Mesothelial cell of epicardium (in vitro differentiated cells): ENCODE results near the gene HBA2. TPM values are rescaled to one million over a fixed set of nuclear protein-coding genes. Genes with fewer than 3 reads are reported as not detected.
"Not testable (repeated sequence)": the region's sequence is repeated elsewhere in the genome, so short reads cannot be mapped to it uniquely, and the experiment has no call there.

Experiments
- DNase-seq, 2 experiments: peaks; one replicate each; pipeline ENCODE4 v3.0.0; 2021; ENCODE audit warnings: low spot score in 2 of 2; ENCODE audit not compliant: unreplicated experiment in 2 of 2
- H3K27ac Mint-ChIP-seq: 2 replicates; pipeline ENCODE4 v1.8.0; 2021; ENCODE audit warnings: mixed read lengths
- H3K27me3 Mint-ChIP-seq: 2 replicates; pipeline ENCODE4 v1.8.0; 2021; ENCODE audit warnings: low read depth, mixed read lengths
- H3K36me3 Mint-ChIP-seq: 2 replicates; pipeline ENCODE4 v1.8.0; 2021; ENCODE audit warnings: mixed read lengths
- H3K4me1 Mint-ChIP-seq: 2 replicates; pipeline ENCODE4 v1.8.0; 2021; ENCODE audit warnings: mixed read lengths
- H3K4me3 Mint-ChIP-seq: 2 replicates; pipeline ENCODE4 v1.8.0; 2021; ENCODE audit warnings: mild to moderate bottlenecking, moderate library complexity, mixed read lengths
- H3K9me3 Mint-ChIP-seq: 2 replicates; pipeline ENCODE4 v1.8.0; 2021; ENCODE audit warnings: mixed read lengths
- total RNA-seq: library from RNA; stranded (reverse); gene quantifications from 3 replicates; pipeline ENCODE4 v1.2.1, GENCODE V29; 2021
- TF ChIP-seq, protein P1 (sequence below): fragments of 200-600 bp; sonication (generic); IDR thresholded peaks from one replicate; pipeline ENCODE4 v1.5.0; 2021; ENCODE audit warnings: antibody characterized with exemption; ENCODE audit not compliant: unreplicated experiment

The HBA2 gene
- total RNA-seq, 1 donor from 2014 or later, result not detected

DNA sequence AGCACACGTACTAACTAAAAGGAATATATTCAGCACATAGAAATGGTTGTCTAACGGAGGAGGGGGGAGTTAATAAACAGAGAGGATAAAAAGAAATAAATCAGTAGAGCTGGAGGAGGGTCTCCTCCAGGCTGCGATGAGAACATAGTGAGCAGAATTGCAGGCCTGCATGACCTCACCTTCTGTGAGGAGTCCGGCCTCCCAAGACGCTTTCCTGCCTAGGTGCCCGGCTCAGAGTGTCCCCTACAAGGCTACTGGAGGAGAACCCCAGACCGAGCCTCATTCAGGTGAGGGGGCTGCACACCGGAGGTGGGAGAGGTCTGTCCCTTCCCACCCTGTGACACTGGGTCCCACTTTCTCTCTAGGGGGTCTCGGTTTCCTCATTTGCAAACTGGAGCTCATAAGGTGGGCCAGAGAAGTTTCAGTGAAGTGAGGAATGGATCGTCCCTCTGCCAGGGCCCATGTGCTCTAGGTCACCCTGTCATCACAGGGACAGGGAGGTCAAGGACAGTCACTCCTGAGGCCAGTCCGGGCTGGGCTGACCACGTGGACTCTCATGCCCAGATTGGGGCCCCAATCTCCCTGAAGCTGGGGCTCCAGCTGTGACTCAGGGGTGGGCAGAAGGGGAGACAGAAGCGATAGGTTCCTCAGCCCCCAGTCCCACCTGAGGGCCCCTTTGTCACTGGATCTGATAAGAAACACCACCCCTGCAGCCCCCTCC lies 10.2 kb upstream of the HBA2 start:
- Mint-ChIP-seq H3K27me3 (peaks cover 72% of the 10 kb centered on the region), H3K4me3 (no peak overlapping the region), H3K27ac (no peak overlapping the region), H3K4me1 (no peaks in the 10 kb centered on the region), H3K9me3 (no peaks in the 10 kb centered on the region), H3K36me3 (no peaks in the 10 kb centered on the region)
- no peak for DNase-seq
- TF ChIP-seq, protein P1, sequence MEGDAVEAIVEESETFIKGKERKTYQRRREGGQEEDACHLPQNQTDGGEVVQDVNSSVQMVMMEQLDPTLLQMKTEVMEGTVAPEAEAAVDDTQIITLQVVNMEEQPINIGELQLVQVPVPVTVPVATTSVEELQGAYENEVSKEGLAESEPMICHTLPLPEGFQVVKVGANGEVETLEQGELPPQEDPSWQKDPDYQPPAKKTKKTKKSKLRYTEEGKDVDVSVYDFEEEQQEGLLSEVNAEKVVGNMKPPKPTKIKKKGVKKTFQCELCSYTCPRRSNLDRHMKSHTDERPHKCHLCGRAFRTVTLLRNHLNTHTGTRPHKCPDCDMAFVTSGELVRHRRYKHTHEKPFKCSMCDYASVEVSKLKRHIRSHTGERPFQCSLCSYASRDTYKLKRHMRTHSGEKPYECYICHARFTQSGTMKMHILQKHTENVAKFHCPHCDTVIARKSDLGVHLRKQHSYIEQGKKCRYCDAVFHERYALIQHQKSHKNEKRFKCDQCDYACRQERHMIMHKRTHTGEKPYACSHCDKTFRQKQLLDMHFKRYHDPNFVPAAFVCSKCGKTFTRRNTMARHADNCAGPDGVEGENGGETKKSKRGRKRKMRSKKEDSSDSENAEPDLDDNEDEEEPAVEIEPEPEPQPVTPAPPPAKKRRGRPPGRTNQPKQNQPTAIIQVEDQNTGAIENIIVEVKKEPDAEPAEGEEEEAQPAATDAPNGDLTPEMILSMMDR, result no peak

DNA sequence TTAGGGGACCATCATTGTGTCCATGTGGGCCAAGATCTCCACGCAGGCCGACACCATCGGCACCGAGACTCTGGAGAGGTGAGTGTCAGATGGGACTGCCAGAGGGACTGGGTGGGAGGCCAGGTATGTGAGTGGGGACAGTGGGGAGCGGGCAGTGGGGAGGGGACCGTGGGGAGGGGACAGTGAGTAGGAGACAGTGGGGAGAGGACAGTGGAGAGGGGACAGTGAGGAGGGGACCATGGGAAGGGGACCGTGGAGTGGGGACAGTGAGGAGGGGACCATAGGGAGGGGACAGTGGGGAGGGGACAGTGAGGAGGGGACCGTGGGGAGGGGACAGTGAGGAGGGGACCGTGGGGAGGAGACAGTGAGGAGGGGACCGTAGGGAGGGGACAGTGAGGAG lies 9.5 kb upstream of the HBA2 start:
- peaks cover 72% of the 10 kb centered on the region for H3K27me3 Mint-ChIP-seq
- not testable (repeated sequence) for H3K36me3 Mint-ChIP-seq, H3K4me3 Mint-ChIP-seq, H3K4me1 Mint-ChIP-seq, DNase-seq, H3K9me3 Mint-ChIP-seq, H3K27ac Mint-ChIP-seq

DNA sequence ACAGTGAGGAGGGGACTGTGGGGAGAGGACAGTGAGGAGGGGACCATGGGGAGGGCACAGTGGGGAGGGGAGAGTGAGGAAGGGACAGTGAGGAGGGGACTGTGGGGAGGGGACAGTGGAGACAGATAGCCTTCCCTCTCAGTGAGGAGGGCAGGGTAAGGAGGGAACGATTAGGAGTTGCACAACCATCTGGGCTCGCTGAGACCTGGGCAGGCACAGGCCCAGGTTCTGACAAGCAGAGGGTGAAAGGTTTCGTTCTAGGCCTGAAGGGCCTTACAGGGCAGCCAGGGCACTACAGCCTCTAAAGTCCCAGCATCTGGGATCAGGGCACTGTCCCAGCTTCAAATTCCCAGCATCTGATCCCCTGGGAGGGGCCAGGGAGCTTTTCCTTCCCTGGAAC lies 9.0 kb upstream of the HBA2 start:
- H3K4me3 Mint-ChIP-seq, H3K9me3 Mint-ChIP-seq, H3K4me1 Mint-ChIP-seq, H3K27ac Mint-ChIP-seq, H3K36me3 Mint-ChIP-seq, DNase-seq: not testable (repeated sequence)
- H3K27me3 Mint-ChIP-seq, result peaks cover 74% of the 10 kb centered on the region

DNA sequence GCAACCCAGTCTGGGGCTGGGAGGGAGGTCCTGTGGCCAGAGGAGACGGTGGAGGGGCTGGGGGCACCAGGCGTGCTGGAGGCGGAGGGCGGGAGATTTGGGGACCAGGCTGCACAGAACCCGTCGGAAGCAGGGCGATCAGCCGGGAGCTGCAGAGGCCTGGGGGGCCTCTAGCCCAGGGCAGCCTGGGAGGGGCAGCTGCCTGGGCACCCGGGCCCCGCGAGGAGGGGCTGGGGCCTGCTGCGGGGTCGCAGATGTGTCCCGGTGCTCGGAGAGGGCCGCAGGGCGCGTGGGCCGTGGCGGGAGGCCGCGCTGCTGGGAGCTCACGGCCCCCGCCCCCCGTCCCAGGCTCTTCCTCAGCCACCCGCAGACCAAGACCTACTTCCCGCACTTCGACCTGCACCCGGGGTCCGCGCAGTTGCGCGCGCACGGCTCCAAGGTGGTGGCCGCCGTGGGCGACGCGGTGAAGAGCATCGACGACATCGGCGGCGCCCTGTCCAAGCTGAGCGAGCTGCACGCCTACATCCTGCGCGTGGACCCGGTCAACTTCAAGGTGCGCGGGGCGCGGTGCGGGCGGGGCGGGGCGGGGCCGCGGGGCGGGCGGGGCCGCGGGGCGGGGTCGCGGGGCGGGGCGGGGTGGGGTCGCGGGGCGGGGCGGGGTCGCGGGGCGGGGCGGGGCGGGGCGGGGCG lies 8.4 kb upstream of the HBA2 start:
- not testable (repeated sequence) for H3K9me3 Mint-ChIP-seq, DNase-seq, H3K27ac Mint-ChIP-seq, H3K36me3 Mint-ChIP-seq, H3K4me1 Mint-ChIP-seq, H3K4me3 Mint-ChIP-seq
- peaks cover 76% of the 10 kb centered on the region for H3K27me3 Mint-ChIP-seq

DNA sequence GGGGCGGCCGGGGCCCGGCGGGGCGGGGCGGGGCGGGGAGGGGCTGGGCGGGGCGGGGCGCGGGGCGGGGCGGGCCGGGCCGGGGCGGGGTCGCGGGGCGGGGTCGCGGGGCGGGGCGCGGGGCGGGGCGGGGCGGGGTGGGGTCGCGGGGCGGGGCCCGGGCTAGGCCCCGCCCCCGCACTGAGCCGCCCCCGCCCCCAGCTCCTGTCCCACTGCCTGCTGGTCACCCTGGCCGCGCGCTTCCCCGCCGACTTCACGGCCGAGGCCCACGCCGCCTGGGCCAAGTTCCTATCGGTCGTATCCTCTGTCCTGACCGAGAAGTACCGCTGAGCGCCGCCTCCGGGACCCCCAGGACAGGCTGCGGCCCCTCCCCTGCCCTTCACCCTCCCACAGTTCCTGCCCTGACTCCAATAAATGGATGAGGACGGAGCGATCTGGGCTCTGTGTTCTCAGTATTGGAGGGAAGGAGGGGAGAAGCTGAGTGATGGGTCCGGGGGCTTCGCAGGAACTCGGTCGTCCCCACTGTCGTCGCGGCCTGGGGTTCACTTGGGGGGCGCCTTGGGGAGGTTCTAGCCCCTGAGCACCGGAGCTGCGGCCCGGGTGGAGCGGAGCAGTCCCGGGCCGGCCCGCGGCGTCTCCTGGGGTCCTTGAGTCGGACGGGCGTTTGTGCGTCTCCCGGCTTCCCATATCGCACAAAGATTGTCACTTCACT lies 7.7 kb upstream of the HBA2 start:
- Mint-ChIP-seq H3K27ac (no peak overlapping the region), H3K4me3 (peak overlapping the region; percentile 15), H3K36me3 (no peaks in the 10 kb centered on the region), H3K9me3 (no peaks in the 10 kb centered on the region), H3K27me3 (peaks cover 75% of the 10 kb centered on the region), H3K4me1 (no peaks in the 10 kb centered on the region)
- TF ChIP-seq, protein P1, result no peak
- DNase-seq, result no peak

DNA sequence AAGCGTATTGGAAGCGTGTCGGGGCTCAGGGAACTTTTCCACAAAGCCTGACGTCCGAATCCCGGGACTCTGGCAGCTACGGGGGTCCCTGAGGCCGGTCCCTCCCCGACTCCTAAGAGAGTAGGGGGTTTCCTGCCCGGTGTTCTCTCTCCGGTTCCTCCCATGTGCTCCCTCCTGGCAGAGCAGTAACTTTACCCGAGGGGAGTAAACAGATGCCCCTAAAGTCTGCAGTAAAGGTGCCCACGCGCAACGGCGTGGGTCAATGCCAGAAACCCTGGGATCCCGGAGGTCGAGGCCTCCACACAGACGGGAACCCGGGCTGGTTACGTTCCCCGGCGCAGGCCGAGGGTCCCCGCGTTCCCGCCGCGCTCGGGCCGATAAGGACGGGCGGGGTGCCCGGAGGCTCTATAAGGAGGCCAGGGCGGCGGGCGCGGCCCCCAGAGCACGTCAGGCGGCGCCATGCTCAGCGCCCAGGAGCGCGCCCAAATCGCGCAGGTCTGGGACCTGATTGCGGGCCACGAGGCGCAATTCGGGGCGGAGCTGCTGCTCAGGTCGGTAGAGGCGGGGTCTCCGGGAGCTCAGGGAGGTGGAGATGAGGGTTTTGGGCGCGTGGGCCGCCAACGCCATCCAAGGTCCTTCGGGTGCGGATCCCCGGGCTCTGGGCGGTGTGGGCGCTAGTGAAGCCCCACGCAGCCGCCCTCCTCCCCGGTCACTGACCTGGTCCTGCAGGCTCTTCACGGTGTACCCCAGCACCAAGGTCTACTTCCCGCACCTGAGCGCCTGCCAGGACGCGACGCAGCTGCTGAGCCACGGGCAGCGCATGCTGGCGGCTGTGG lies 6.9 kb upstream of the HBA2 start, which contains the start of gene HBM:
TSS of gene HBM (plus strand) at position 440 of the 836 bp plus-strand sequence. CDS start at position 460, 20 bp downstream.
- Mint-ChIP-seq H3K4me1 (no peaks in the 10 kb centered on the region), H3K36me3 (no peaks in the 10 kb centered on the region), H3K4me3 (peak within 1 kb of the TSS; percentile 15), H3K27me3 (peaks cover 81% of the 10 kb centered on the region), H3K9me3 (no peaks in the 10 kb centered on the region), H3K27ac (no peak within 1 kb of the TSS)
- TF ChIP-seq, protein P1, result no peak
- no peak for DNase-seq
